IMR-90 (cell line): ENCODE results near the gene CBL. TPM values are rescaled to one million over a fixed set of nuclear protein-coding genes. Genes with fewer than 3 reads are reported as not detected.

ENCODE experiments used
- ATAC-seq: fragments of 200-7000 bp; cut with Tn5 transposase; 2 replicates; pipeline ENCODE4 v1.9.1; 2020; ENCODE audit warnings: low read depth, mild to moderate bottlenecking, moderate library complexity
- BruUV-seq: library from RNA; stranded (reverse); fragments of 400-500 nt; replicated peaks from 2 replicates; lab custom pipeline; 2021; lab: Mats Ljungman, UMichigan
- CTCF ChIA-PET: fragments of 300-600 bp; formaldehyde crosslinking; extraction: SDS; loops from one replicate; lab custom pipeline; 2021; ENCODE audit warnings: antibody characterized with exemption; lab: Yijun Ruan, JAX
- POLR2A ChIA-PET: fragments of 300-600 bp; sonication (Branson Sonifier 250); formaldehyde crosslinking; loops from one replicate; lab custom pipeline; 2022; ENCODE audit warnings: antibody characterized with exemption; ENCODE audit not compliant: unreplicated experiment; lab: Charles Lee
- DNase-seq: peaks from one replicate; pipeline ENCODE4 v3.0.0; 2013
- H2AFZ ChIP-seq: replicated peaks from 2 replicates; pipeline ENCODE3; 2013; ENCODE audit warnings: low read length, mild to moderate bottlenecking; ENCODE audit not compliant: poor library complexity
- H2AK5ac ChIP-seq: 2 replicates; pipeline ENCODE4 v1.6.1; 2013; ENCODE audit warnings: low read depth, low read length, inconsistent platforms
- H2AK9ac ChIP-seq: replicated peaks from 2 replicates; pipeline ENCODE3; 2013; ENCODE audit warnings: mild to moderate bottlenecking, low read depth, low read length, moderate library complexity; ENCODE audit not compliant: poor library complexity
- H2BK120ac ChIP-seq: 2 replicates; pipeline ENCODE4 v1.6.1; 2013; ENCODE audit warnings: low read depth, low read length, inconsistent platforms
- H2BK15ac ChIP-seq: 3 replicates; pipeline ENCODE4 v1.6.1; 2013; ENCODE audit warnings: low read depth, low read length, inconsistent platforms
- H2BK20ac ChIP-seq: 2 replicates; pipeline ENCODE4 v1.6.1; 2013; ENCODE audit warnings: low read depth, mild to moderate bottlenecking, inconsistent platforms, low read length, moderate library complexity
- H2BK5ac ChIP-seq: 2 replicates; pipeline ENCODE4 v1.6.1; 2013; ENCODE audit warnings: mild to moderate bottlenecking, low read depth, low read length, inconsistent platforms; ENCODE audit not compliant: poor library complexity, severe bottlenecking
- H3K14ac ChIP-seq: replicated peaks from 2 replicates; pipeline ENCODE4 v1.6.1; 2013; ENCODE audit warnings: low read depth, low read length, inconsistent platforms
- H3K18ac ChIP-seq: 2 replicates; pipeline ENCODE4 v1.6.1; 2013; ENCODE audit warnings: low read depth, low read length, control low read depth
- H3K23ac ChIP-seq: 2 replicates; pipeline ENCODE4 v1.6.1; 2013; ENCODE audit warnings: low read depth, low read length, inconsistent platforms
- H3K27ac ChIP-seq: 2 replicates; pipeline ENCODE4 v1.5.1; 2013; ENCODE audit warnings: mild to moderate bottlenecking, control low read depth, low read length; ENCODE audit not compliant: insufficient read depth
- H3K27me3 ChIP-seq: 2 replicates; pipeline ENCODE4 v1.6.1; 2013; ENCODE audit warnings: low read length; ENCODE audit not compliant: control insufficient read depth, insufficient read depth
- H3K36me3 ChIP-seq: 2 replicates; pipeline ENCODE4 v1.6.1; 2013; ENCODE audit warnings: low read length, mixed read lengths; ENCODE audit not compliant: control insufficient read depth, insufficient read depth
- H3K4ac ChIP-seq: 2 replicates; pipeline ENCODE4 v1.6.1; 2013; ENCODE audit warnings: low read depth, low read length, inconsistent platforms
- H3K4me1 ChIP-seq: 2 replicates; pipeline ENCODE4 v1.6.1; 2013; ENCODE audit warnings: low read length, mixed read lengths; ENCODE audit not compliant: control insufficient read depth, insufficient read depth
- H3K4me2 ChIP-seq: 2 replicates; pipeline ENCODE4 v1.6.1; 2013; ENCODE audit warnings: low read depth, mild to moderate bottlenecking, control low read depth, low read length, moderate library complexity
- H3K4me3 ChIP-seq: 2 replicates; pipeline ENCODE4 v1.5.1; 2013; ENCODE audit warnings: low read depth, mild to moderate bottlenecking, control low read depth, low read length, moderate library complexity; ENCODE audit not compliant: insufficient read depth
- H3K56ac ChIP-seq: 2 replicates; pipeline ENCODE4 v1.6.1; 2013; ENCODE audit warnings: low read length, inconsistent platforms; ENCODE audit not compliant: insufficient read depth; ENCODE audit errors: extremely low read depth
- H3K79me1 ChIP-seq, 2 experiments: 2 replicates each; pipeline ENCODE4 v1.6.1; 2013; ENCODE audit warnings: low read length in 2 of 2, inconsistent platforms in 1 of 2, low read depth in 1 of 2
- H3K9ac ChIP-seq: 2 replicates; pipeline ENCODE4 v1.6.1; 2013; ENCODE audit warnings: low read depth, low read length, control low read depth
- H3K9me1 ChIP-seq: 2 replicates; pipeline ENCODE4 v1.6.1; 2013; ENCODE audit warnings: low read length, inconsistent platforms; ENCODE audit not compliant: insufficient read depth
- H3K9me3 ChIP-seq: 2 replicates; pipeline ENCODE4 v1.6.1; 2013; ENCODE audit warnings: low read length; ENCODE audit not compliant: control insufficient read depth, insufficient read depth
- H4K20me1 ChIP-seq: 2 replicates; pipeline ENCODE4 v1.6.1; 2013; ENCODE audit warnings: low read length, inconsistent platforms; ENCODE audit not compliant: insufficient read depth
- H4K5ac ChIP-seq: 2 replicates; pipeline ENCODE4 v1.6.1; 2013; ENCODE audit warnings: mild to moderate bottlenecking, low read depth, low read length, control low read depth
- H4K8ac ChIP-seq, 2 experiments: 2 replicates each; pipeline ENCODE4 v1.6.1; 2013; ENCODE audit warnings: low read depth in 2 of 2, low read length in 2 of 2, control low read depth in 1 of 2, inconsistent platforms in 1 of 2
- H4K91ac ChIP-seq: 2 replicates; pipeline ENCODE4 v1.6.1; 2013; ENCODE audit warnings: low read depth, low read length, inconsistent platforms; ENCODE audit not compliant: insufficient read depth
- BHLHE40 ChIP-seq: fragments of 150-350 bp; IDR thresholded peaks from 2 replicates; pipeline ENCODE4 v1.6.1; 2016; ENCODE audit warnings: mild to moderate bottlenecking, low read depth, low read length
- CEBPB ChIP-seq: IDR thresholded peaks from 2 replicates; pipeline ENCODE4 v1.6.1; 2012; ENCODE audit warnings: low read depth, low read length, improper control_type of control experiment
- CHD1 ChIP-seq: IDR thresholded peaks from 2 replicates; pipeline ENCODE4 v1.6.1; 2012; ENCODE audit warnings: low read depth, low read length, improper control_type of control experiment
- MAFK ChIP-seq: IDR thresholded peaks from 2 replicates; pipeline ENCODE4 v1.6.1; 2012; ENCODE audit warnings: low read depth, low read length, improper control_type of control experiment
- MAZ ChIP-seq: IDR thresholded peaks from 2 replicates; pipeline ENCODE4 v1.6.1; 2012; ENCODE audit warnings: low read depth, mild to moderate bottlenecking, low read length, improper control_type of control experiment, moderate library complexity, borderline replicate concordance
- POLR2A ChIP-seq: IDR thresholded peaks from 2 replicates; pipeline ENCODE4 v1.6.1; 2012; ENCODE audit warnings: mild to moderate bottlenecking, low read depth, low read length
- RFX5 ChIP-seq: IDR thresholded peaks from 2 replicates; pipeline ENCODE4 v1.8.0; 2012; ENCODE audit warnings: low read depth, mild to moderate bottlenecking, low read length, moderate library complexity
- SMC3 ChIP-seq: fragments of 150-350 bp; IDR thresholded peaks from 2 replicates; pipeline ENCODE4 v1.6.1; 2016; ENCODE audit warnings: low read depth, mild to moderate bottlenecking, antibody characterized with exemption, low read length, moderate library complexity
- WGBS, 2 experiments: methylation state at CpG; one replicate each; pipeline versions ENCODE4 v1.1.5 to v1.1.7; 2013; ENCODE audit warnings: missing lambda C conversion rate in 2 of 2; ENCODE audit not compliant: insufficient read length in 1 of 2; ENCODE audit errors: extremely low coverage in 2 of 2; 5-methylcytosine and 5-hydroxymethylcytosine counted together
- dilution Hi-C: fragments of 300-500 bp; cut with HindIII; formaldehyde crosslinking; loops from one replicate; pipeline ENCODE4 v1.14.3; 2018; ENCODE audit warnings: low sequenced_read_pairs; ENCODE audit not compliant: unreplicated experiment
- in situ Hi-C: fragments of 300-500 bp; cut with MboI; formaldehyde crosslinking; loops from 3 replicates; pipeline ENCODE4 v1.14.3; 2019; ENCODE audit warnings: low sequenced_read_pairs, inconsistent platforms, mixed read lengths
- intact Hi-C: fragments of 100-400 bp; cut with micrococcal nuclease; formaldehyde crosslinking; loops from 2 replicates; pipeline ENCODE4 v1.10.0; 2022
- polyA plus RNA-seq, 3 experiments: library from polyadenylated mRNA; depleted of rRNA; stranded (reverse); fragments of >200 nt; gene quantifications; 2 replicates each; pipeline ENCODE4 v1.2.3, GENCODE V29; 2012; ENCODE audit warnings: low replicate concordance in 1 of 3
- total RNA-seq: library from RNA; depleted of rRNA; stranded (reverse); fragments of >200 nt; gene quantifications from 2 replicates; pipeline ENCODE4 v1.2.3, GENCODE V29; 2012
- TF ChIP-seq, protein P1 (sequence below): fragments of 150-350 bp; IDR thresholded peaks from 2 replicates; pipeline ENCODE4 v1.6.1; 2016; ENCODE audit warnings: low read depth, mild to moderate bottlenecking, low read length, moderate library complexity, borderline replicate concordance
- TF ChIP-seq, protein P2 (sequence below): fragments of 150-350 bp; IDR thresholded peaks from 2 replicates; pipeline ENCODE4 v1.6.1; 2017; ENCODE audit warnings: mild to moderate bottlenecking, antibody characterized with exemption, low read length, low read depth

Gene CBL
- total and polyA plus RNA-seq, 2 of the 4 experiments (the other 2 are of a cell fraction), result 6.1 to 11.8 TPM

DNA sequence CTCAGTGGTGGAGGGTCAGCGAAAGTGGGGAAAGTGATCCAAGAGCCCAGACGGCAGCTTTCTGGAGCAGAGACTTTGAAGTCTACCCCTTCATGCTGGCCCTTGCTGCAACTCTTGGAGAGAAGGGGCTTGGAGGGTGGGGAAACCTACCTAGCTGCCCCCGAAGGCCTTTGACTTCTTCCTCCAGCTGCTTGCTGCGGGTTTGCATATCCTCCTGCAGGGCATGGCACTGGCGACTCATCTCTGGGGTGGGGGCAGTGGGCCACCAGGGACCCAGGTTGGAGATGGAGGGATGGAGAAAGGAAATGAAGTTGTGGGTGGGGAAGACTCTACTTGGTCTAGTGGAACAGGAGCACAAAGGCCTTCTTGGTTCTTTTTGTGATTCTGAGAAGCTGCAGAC is 13.1 kb upstream of the CBL start:
- no peak overlapping the region for H2BK5ac ChIP-seq
- no peaks in the 10 kb centered on the region for H3K36me3 ChIP-seq
- no peaks in the 10 kb centered on the region for H3K9me3 ChIP-seq
- dilution Hi-C loops, result no loop called here
- POLR2A ChIA-PET, result no interaction called here
- ATAC-seq (no peak), DNase-seq (no peak)
- H3K4me3 ChIP-seq, result no peak overlapping the region
- no peaks in the 10 kb centered on the region for H4K20me1 ChIP-seq
- H2BK120ac ChIP-seq, result no peak overlapping the region
- no peak overlapping the region for H3K9ac ChIP-seq
- no peaks in the 10 kb centered on the region; the same call in 1 of the 2 replicates for H3K9me1 ChIP-seq
- no TSS peak for BruUV-seq
- no peak overlapping the region for H4K91ac ChIP-seq
- no peak overlapping the region for H2BK15ac ChIP-seq
- H3K14ac ChIP-seq, result no peak overlapping the region
- CTCF ChIA-PET, result interaction anchor here (1.4 kb wide), 1 partner anchor 13 kb away, joined by 4 read pairs; the partner anchor contains the start of gene CBL
- peaks cover 18% of the 10 kb centered on the region for H3K27me3 ChIP-seq
- TF ChIP-seq SMC3, result no peak
- no peak for TF ChIP-seq BHLHE40
- no peak for TF ChIP-seq MAFK
- TF ChIP-seq, protein P1, sequence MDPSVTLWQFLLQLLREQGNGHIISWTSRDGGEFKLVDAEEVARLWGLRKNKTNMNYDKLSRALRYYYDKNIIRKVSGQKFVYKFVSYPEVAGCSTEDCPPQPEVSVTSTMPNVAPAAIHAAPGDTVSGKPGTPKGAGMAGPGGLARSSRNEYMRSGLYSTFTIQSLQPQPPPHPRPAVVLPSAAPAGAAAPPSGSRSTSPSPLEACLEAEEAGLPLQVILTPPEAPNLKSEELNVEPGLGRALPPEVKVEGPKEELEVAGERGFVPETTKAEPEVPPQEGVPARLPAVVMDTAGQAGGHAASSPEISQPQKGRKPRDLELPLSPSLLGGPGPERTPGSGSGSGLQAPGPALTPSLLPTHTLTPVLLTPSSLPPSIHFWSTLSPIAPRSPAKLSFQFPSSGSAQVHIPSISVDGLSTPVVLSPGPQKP, result no peak
- TF ChIP-seq RFX5, result no peak
- no peak for TF ChIP-seq MAZ
- TF ChIP-seq CHD1, result no peak
- TF ChIP-seq POLR2A, result no peak
- TF ChIP-seq, protein P2, sequence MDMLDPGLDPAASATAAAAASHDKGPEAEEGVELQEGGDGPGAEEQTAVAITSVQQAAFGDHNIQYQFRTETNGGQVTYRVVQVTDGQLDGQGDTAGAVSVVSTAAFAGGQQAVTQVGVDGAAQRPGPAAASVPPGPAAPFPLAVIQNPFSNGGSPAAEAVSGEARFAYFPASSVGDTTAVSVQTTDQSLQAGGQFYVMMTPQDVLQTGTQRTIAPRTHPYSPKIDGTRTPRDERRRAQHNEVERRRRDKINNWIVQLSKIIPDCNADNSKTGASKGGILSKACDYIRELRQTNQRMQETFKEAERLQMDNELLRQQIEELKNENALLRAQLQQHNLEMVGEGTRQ, result no peak
- no peak for TF ChIP-seq CEBPB
- no peak overlapping the region for H3K18ac ChIP-seq
- 63% methylated on average over 3 of the region's 5 CpGs; no CpG with 5 or more reads in 1 of the 2 experiments for whole genome bisulfite sequencing, 2 experiments
- H2AK5ac ChIP-seq, result no peak overlapping the region
- H2AFZ ChIP-seq, result no peak overlapping the region
- no peak overlapping the region for H3K56ac ChIP-seq
- no peaks in the 10 kb centered on the region for H3K79me1 ChIP-seq
- H4K5ac ChIP-seq, result no peak overlapping the region
- H3K27ac ChIP-seq, result no peak overlapping the region
- H3K23ac ChIP-seq, result no peak overlapping the region
- H2BK20ac ChIP-seq, result no peak overlapping the region
- H3K4me1 ChIP-seq, result no peaks in the 10 kb centered on the region
- H3K4me2 ChIP-seq, result no peak overlapping the region
- no peak overlapping the region for H3K4ac ChIP-seq
- H2AK9ac ChIP-seq, result no peak overlapping the region
- H4K8ac ChIP-seq, result no peak overlapping the region
- in situ Hi-C loops, result no loop called here
- intact Hi-C loops, result no loop called here
